DOHH2 (cell line): ENCODE data around the gene DAAM1.

ENCODE experiments used
- EZH2phosphoT487 ChIP-seq: fragments of 200-600 bp; sonication (generic); IDR thresholded peaks from 2 replicates; pipeline ENCODE4 v1.6.1; 2017; ENCODE audit warnings: borderline replicate concordance, mild to moderate bottlenecking, antibody characterized with exemption, low read length, moderate library complexity, mixed read lengths
- TF ChIP-seq, protein P1 (sequence below): fragments of 200-600 bp; sonication (generic); IDR thresholded peaks from one replicate; pipeline ENCODE4 v1.5.1; 2014; ENCODE audit warnings: antibody characterized with exemption, mild to moderate bottlenecking, low read depth, low read length; ENCODE audit not compliant: poor library complexity, severe bottlenecking

DNA sequence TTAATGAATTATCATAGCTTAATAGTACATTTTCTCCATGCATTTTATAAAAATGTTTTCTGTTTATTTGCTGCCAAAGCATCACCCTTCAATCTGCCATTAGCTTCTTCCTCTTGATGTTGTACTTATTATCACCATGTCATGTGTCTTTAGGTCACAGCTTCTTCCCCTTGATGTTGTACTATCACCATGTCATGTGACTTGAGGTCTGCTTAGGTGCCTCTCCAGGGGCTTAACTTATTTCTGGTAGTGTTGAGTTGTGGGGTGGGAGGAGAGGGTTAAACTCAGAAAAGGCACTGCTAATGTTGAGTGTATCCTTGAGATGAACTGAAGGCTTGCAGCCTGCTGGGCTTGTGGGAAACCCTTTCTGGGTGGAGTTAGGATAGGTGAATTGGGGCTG, 87.8 kb downstream of the DAAM1 start:
- TF ChIP-seq, protein P1, sequence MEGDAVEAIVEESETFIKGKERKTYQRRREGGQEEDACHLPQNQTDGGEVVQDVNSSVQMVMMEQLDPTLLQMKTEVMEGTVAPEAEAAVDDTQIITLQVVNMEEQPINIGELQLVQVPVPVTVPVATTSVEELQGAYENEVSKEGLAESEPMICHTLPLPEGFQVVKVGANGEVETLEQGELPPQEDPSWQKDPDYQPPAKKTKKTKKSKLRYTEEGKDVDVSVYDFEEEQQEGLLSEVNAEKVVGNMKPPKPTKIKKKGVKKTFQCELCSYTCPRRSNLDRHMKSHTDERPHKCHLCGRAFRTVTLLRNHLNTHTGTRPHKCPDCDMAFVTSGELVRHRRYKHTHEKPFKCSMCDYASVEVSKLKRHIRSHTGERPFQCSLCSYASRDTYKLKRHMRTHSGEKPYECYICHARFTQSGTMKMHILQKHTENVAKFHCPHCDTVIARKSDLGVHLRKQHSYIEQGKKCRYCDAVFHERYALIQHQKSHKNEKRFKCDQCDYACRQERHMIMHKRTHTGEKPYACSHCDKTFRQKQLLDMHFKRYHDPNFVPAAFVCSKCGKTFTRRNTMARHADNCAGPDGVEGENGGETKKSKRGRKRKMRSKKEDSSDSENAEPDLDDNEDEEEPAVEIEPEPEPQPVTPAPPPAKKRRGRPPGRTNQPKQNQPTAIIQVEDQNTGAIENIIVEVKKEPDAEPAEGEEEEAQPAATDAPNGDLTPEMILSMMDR = no peak
- no peak for TF ChIP-seq EZH2phosphoT487
